GM12873 (cell line): Measurements from ENCODE around the gene ZNF202.

Experiments used
- CTCF ChIP-seq: IDR thresholded peaks from 2 replicates; pipeline ENCODE4 v1.5.1; 2012; ENCODE audit warnings: low read depth, mild to moderate bottlenecking, moderate library complexity, low read length, control low read depth; ENCODE audit not compliant: insufficient read depth; ENCODE audit errors: missing control alignments

The ZNF202 gene

GRCh38 chr11:123741159-123742030 is at the start of gene ZNF202:
ZNF202 (minus strand) TSS chr11:123741660; CDS start chr11:123730888, 10,772 bp downstream.
- peak; percentile 30 for TF ChIP-seq CTCF

GRCh38 chr11:123783536-123783935 is 42.1 kb upstream of the ZNF202 start:
- TF ChIP-seq CTCF, result no peak

- TF ChIP-seq CTCF, result no peak
Observed at GRCh38 chr11:123778511-123778910, 37.1 kb upstream of the ZNF202 start.

- no peak for TF ChIP-seq CTCF
Observed at GRCh38 chr11:123775715-123776549, 34.5 kb upstream of the ZNF202 start.

- TF ChIP-seq CTCF, result no peak
Observed at GRCh38 chr11:123775289-123775688, 33.8 kb upstream of the ZNF202 start.

- no peak for TF ChIP-seq CTCF
Observed at GRCh38 chr11:123773959-123774358, 32.5 kb upstream of the ZNF202 start.

- no peak for TF ChIP-seq CTCF
Observed at GRCh38 chr11:123773026-123773425, 31.6 kb upstream of the ZNF202 start.
